ENCODE results near the gene CD3G. TPM values are rescaled to one million over a fixed set of nuclear protein-coding genes. Genes with fewer than 3 reads are reported as not detected.
"Not testable (repeated sequence)": the region's sequence is repeated elsewhere in the genome, so short reads cannot be mapped to it uniquely, and the experiment has no call there.

CD3G gene
- total and polyA plus RNA-seq, 12 donors, result 0.03 to 1.3 (median 0.61) TPM; not detected in 1

DNA sequence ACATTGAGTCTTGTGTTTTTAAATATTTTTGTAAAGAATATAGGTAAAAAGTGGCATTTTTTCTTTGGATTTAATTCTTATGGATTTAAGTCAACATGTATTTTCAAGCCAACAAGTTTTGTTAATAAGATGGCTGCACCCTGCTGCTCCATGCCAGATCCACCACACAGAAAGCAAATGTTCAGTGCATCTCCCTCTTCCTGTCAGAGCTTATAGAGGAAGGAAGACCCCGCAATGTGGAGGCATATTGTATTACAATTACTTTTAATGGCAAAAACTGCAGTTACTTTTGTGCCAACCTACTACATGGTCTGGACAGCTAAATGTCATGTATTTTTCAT is 39.9 kb upstream of the CD3G start:
- Histone ChIP-seq H3K9me3 (replicated peaks in 1 of 3) (no peaks in the 10 kb centered on the region), H3K27ac (no peak overlapping the region), H3K27me3 (no peaks in the 10 kb centered on the region), H3K4me1 (replicated peaks in 1 of 2) (no peaks in the 10 kb centered on the region), H3K4me3 (no peak overlapping the region), H3K36me3 (replicated peaks in 1 of 2) (no peaks in the 10 kb centered on the region)
- no peak for TF ChIP-seq POLR2A (IDR thresholded peaks at IDR 0.05)
- TF ChIP-seq, protein P1, sequence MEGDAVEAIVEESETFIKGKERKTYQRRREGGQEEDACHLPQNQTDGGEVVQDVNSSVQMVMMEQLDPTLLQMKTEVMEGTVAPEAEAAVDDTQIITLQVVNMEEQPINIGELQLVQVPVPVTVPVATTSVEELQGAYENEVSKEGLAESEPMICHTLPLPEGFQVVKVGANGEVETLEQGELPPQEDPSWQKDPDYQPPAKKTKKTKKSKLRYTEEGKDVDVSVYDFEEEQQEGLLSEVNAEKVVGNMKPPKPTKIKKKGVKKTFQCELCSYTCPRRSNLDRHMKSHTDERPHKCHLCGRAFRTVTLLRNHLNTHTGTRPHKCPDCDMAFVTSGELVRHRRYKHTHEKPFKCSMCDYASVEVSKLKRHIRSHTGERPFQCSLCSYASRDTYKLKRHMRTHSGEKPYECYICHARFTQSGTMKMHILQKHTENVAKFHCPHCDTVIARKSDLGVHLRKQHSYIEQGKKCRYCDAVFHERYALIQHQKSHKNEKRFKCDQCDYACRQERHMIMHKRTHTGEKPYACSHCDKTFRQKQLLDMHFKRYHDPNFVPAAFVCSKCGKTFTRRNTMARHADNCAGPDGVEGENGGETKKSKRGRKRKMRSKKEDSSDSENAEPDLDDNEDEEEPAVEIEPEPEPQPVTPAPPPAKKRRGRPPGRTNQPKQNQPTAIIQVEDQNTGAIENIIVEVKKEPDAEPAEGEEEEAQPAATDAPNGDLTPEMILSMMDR (IDR thresholded peaks at IDR 0.05), result no peak
- intact Hi-C loops (cut with DNase I), result no loop called here
- WGBS, 4 donors, result 63 to 79% (median 71%) methylated on average over 1 of the region's 1 CpG
- DNase-seq, result no peak

DNA sequence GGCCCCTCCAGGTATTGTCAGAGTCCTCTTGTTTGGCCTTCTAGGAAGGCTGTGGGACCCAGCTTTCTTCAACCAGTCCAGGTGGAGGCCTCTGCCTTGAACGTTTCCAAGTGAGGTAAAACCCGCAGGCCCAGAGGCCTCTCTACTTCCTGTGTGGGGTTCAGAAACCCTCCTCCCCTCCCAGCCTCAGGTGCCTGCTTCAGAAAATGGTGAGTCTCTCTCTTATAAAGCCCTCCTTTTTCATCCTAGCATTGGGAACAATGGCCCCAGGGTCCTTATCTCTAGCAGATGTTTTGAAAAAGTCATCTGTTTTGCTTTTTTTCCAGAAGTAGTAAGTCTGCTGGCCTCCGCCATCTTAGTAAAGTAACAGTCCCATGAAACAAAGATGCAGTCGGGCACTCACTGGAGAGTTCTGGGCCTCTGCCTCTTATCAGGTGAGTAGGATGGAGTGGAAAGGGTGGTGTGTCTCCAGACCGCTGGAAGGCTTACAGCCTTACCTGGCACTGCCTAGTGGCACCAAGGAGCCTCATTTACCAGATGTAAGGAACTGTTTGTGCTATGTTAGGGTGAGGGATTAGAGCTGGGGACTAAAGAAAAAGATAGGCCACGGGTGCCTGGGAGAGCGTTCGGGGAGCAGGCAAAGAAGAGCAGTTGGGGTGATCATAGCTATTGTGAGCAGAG is 39.4 kb upstream of the CD3G start, which contains the start of gene CD3E:
CD3E (plus strand) TSS at position 163 of the 681 bp plus-strand sequence; CDS start at position 386, 223 bp downstream.
- no peak for DNase-seq
- H3K27ac ChIP-seq, result no peak within 1 kb of the TSS
- H3K36me3 ChIP-seq (replicated peaks in 1 of 2), result no peaks in the 10 kb centered on the region
- WGBS, 4 donors, result 73 to 83% (median 78%) methylated on average over 8 of the region's 8 CpGs
- no peaks in the 10 kb centered on the region for H3K27me3 ChIP-seq
- intact Hi-C loops (cut with DNase I), result no loop called here
- no peaks in the 10 kb centered on the region for H3K4me1 ChIP-seq (replicated peaks in 1 of 2)
- H3K4me3 ChIP-seq, result no peak within 1 kb of the TSS
- H3K9me3 ChIP-seq (replicated peaks in 1 of 3), result no peaks in the 10 kb centered on the region
- TF ChIP-seq, protein P1 (IDR thresholded peaks at IDR 0.05), result no peak
- TF ChIP-seq POLR2A (IDR thresholded peaks at IDR 0.05), result no peak

DNA sequence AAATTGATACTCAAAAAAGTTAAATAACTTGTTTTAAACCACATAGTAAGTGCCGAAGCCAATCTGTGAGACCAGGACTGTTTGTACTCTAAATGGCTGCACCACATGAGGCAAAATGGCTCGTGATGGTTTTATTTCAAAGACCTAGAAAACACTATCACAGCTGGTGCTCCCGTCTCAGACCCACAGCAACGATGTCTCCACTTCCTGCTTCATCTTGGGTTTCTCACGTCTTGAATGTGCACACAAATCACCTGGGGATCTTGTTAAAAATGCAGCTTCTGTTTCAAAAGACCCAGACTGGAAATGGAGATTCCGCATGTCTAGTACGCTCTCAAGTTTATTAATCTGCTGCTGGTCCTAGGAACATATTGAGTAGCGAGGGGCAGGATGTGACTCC is 38.4 kb upstream of the CD3G start:
- Histone ChIP-seq H3K4me1 (replicated peaks in 1 of 2) (no peaks in the 10 kb centered on the region), H3K27ac (no peak overlapping the region), H3K36me3 (replicated peaks in 1 of 2) (no peaks in the 10 kb centered on the region), H3K9me3 (replicated peaks in 1 of 3) (no peaks in the 10 kb centered on the region), H3K4me3 (no peak overlapping the region), H3K27me3 (no peaks in the 10 kb centered on the region)
- DNase-seq, result no peak
- TF ChIP-seq, protein P1 (IDR thresholded peaks at IDR 0.05), result no peak
- no peak for TF ChIP-seq POLR2A (IDR thresholded peaks at IDR 0.05)
- WGBS, 4 donors, result 59 to 68% (median 66%) methylated on average over 8 of the region's 8 CpGs
- intact Hi-C loops (cut with DNase I), result no loop called here

DNA sequence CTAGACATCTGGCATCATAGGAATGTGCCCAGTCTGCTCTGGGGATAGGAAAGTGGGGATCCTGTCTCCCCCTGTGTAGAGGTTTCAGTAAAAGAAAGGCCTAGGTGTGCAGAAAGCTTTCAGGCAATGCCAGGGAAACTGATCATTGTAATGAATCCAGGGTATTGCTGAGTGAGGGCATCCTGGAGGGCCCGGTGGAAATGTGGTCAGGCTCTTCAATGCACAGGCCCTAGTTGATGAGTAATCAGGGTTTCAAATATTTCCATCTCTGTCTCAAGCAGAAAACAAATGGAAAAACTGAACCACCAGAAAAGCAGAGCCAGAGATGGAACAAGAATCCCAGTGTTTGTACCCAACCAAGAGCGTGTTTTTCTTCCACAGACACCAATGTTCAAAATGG is 37.6 kb upstream of the CD3G start:
- 85 to 87% (median 85%) methylated on average over 2 of the region's 2 CpGs for WGBS, 4 donors
- intact Hi-C loops (cut with DNase I), result no loop called here
- H3K4me1 ChIP-seq (replicated peaks in 1 of 2), result no peaks in the 10 kb centered on the region
- H3K27ac ChIP-seq, result no peak overlapping the region
- no peaks in the 10 kb centered on the region for H3K9me3 ChIP-seq (replicated peaks in 1 of 3)
- no peak for DNase-seq
- H3K27me3 ChIP-seq, result no peaks in the 10 kb centered on the region
- no peak for TF ChIP-seq POLR2A (IDR thresholded peaks at IDR 0.05)
- TF ChIP-seq, protein P1 (IDR thresholded peaks at IDR 0.05), result no peak
- no peak overlapping the region for H3K4me3 ChIP-seq
- H3K36me3 ChIP-seq (replicated peaks in 1 of 2), result no peaks in the 10 kb centered on the region

DNA sequence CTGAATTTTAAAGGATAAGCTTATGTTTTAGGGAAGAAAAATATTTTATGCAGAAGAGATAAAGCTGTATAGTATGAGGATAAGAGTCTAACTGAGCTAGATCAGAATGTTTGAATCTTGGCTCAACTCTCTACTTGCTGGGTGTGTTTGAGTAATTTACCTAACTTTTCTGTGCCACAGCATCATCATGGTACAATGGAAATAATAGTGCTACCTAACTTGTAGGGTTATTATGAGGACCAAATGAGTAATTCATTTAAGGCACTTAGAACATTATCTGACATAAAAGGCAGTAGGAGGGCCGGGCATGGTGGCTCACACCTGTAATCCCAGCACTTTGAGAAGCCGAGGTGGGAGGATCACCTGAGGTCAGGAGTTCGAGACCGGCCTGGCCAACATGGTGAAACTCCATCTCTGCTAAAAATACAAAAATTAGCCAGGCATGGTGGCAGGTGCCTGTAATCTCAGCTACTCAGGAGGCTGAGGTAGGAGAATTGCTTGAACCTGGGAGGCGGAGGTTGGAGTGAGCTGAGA is 35.1 kb upstream of the CD3G start:
- intact Hi-C loops (cut with DNase I); H3K4me1 ChIP-seq (replicated peaks in 1 of 2); DNase-seq; H3K4me3 ChIP-seq; H3K9me3 ChIP-seq (replicated peaks in 1 of 3); H3K27ac ChIP-seq; H3K36me3 ChIP-seq (replicated peaks in 1 of 2): not testable (repeated sequence)
- H3K27me3 ChIP-seq, result peaks cover 14% of the 10 kb centered on the region
- WGBS, 4 donors, result 83 to 85% (median 84%) methylated on average over 5 of the region's 5 CpGs

All from adrenal gland (tissue), 12 donors.